ENCODE results near the gene LAIR1. TPM values are rescaled to one million over a fixed set of nuclear protein-coding genes. Genes with fewer than 3 reads are reported as not detected.
A peak's percentile ranks its signal among the peaks of the same experiment; 100 is the strongest.
"Not testable (repeated sequence)": the region's sequence is repeated elsewhere in the genome, so short reads cannot be mapped to it uniquely, and the experiment has no call there.

LAIR1 gene
- total RNA-seq, 1 experiment from 2014 or later = not detected

DNA sequence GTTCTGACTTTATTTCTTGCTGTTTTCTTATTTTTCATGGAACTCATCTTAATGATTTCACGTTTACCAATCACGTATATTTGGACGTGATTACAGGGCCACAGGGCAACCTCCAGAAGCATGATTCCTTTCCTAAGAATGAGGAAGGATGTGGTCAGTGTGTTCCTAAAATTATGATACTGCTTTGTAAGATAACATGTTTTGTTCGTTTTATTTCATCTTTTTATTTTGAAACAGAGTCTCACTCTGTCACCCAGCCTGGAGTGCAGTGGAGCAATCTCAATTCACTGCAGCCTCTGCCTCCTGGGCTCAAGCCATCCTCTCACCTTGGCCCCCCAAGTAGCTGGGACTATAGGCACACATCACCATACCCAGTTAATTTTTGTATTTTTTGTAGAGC lies 24.8 kb upstream of the LAIR1 start:
- Histone ChIP-seq H3K4me3 (no peak overlapping the region), H3K27ac (no peak overlapping the region), H3K36me3 (no peaks in the 10 kb centered on the region), H3K27me3 (peaks cover 11% of the 10 kb centered on the region), H3K9me3 (replicated peaks) (no peaks in the 10 kb centered on the region), H3K4me1 (no peaks in the 10 kb centered on the region; the same call in 1 of the 2 replicates)
- DNase-seq = no peak

DNA sequence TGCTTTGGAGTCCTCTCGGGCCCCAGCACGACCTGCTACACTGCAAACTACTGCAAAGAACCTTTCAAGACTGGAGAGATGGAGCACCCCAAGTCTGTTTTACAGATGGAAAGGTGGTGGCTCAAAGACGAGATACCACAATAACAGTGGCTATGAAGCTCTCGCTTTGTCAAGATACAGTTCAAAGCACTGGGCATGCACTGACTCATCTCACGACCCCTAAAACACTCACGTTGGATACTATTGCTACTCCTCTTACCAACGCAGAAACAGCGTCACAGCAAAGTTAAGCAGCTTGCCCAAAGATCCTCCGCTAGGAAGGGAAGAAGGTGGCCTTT lies 24.0 kb upstream of the LAIR1 start:
- peaks cover 11% of the 10 kb centered on the region for H3K27me3 ChIP-seq
- H3K36me3 ChIP-seq = no peaks in the 10 kb centered on the region
- no peak overlapping the region for H3K4me3 ChIP-seq
- no peaks in the 10 kb centered on the region; the same call in 1 of the 2 replicates for H3K4me1 ChIP-seq
- no peaks in the 10 kb centered on the region for H3K9me3 ChIP-seq (replicated peaks)
- no peak overlapping the region for H3K27ac ChIP-seq
- DNase-seq = no peak

DNA sequence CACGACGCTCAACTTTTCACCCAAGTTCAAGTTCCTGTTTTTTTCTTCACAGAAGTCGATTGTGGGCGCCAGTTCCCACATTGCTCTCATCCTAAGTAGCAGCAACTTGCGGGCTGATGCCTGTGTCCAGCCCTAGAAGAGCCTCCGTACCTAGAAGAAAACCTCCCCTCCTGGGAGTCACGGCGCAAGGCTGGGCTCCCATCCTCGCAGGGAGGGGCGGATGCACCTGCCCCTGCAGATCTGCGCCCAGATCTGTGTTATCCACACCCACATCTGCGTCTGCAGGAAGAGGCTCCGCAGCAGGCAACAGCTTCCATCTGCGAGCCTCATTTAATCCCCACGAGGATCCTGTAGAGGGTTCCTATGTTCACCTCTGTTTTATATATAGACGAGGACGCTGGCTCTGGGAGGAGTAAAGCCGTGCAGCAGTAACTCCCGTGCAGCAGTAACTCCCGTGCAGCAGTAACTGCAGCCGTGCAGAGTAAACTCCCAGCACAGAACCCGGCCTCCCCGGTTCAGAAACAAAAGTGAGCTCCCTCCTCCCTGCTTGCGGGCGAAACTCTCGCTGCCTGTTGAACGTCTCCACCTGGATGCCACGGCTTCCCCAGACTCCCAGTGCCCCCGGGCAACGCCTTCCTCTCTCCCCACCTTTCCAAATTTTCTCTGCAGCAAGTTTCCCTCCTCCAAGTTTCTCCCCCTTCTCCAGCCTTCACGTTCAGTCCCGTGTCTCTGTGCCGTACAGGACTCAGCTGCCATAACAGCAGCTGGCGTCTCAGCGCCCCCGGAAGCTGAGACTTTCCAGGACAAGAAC lies 23.5 kb upstream of the LAIR1 start:
- Histone ChIP-seq H3K36me3 (no peaks in the 10 kb centered on the region), H3K9me3 (replicated peaks) (no peaks in the 10 kb centered on the region), H3K27me3 (peaks cover 11% of the 10 kb centered on the region), H3K4me3 (no peak overlapping the region), H3K4me1 (no peaks in the 10 kb centered on the region; the same call in 1 of the 2 replicates), H3K27ac (no peak overlapping the region)
- DNase-seq = peak; percentile 11 to 35

DNA sequence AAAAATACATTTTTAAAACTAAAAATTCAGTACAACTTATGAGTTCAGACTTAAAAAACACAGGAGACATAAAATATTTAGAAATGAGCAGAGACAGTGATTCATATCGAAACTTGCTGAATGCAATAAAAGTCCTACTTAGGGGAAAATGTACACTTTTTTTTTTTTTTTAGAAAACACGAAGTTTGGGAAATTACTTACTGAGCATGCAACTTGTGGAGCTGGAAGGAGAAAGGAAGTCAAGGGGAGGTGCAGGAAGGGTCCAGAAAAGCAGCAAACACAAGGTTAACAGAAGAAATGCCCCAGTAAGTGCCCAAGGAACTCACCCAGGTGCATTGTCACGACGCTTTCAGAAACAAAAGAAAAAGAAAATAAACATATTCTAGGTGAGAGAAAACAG lies 18.6 kb upstream of the LAIR1 start:
- Histone ChIP-seq H3K9me3 (replicated peaks) (no peaks in the 10 kb centered on the region), H3K27me3 (no peaks in the 10 kb centered on the region; the same call in 1 of the 2 replicates), H3K27ac (no peak overlapping the region), H3K4me1 (no peaks in the 10 kb centered on the region), H3K36me3 (no peaks in the 10 kb centered on the region), H3K4me3 (no peak overlapping the region)
- no peak for DNase-seq

DNA sequence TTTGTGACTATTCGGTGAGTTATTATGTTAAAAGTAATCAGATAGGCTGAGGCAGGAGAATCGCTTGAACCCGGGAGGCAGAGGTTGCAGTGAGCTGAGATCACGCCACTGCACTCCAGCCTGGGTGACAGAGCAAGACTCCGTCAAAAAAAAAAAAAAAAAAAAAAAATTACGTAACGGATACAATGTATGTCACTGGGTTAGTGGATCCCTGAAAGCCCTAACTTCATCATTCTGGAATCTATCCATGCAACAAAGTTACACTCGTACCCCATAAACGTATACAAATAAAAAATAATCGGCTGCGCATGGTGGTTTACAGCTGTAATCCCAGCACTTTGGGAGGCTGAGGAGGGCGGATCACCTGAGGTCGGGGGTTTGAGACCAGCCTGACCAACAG lies 17.3 kb upstream of the LAIR1 start:
- not testable (repeated sequence) for H3K4me3 ChIP-seq, H3K27me3 ChIP-seq

DNA sequence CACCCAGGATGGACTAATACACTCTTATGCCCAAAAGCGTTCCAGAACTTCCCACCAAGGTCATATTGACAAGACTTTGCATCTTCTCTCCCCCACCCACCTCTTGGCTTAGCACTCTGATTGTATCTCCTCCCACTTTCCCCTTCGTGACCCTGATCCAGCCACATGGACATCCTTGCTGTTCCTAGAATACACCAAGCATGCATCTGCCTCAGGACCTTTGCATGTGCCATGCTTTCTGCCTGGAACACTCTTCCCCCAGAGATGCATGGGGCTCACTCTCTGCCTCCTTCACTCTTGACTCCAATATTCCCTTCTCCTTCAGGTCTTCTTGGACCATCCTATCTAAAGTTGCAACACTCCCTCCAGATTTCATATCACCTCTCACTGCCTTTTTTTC lies 16.2 kb upstream of the LAIR1 start:
- no peaks in the 10 kb centered on the region for H3K36me3 ChIP-seq
- no peaks in the 10 kb centered on the region for H3K27me3 ChIP-seq
- H3K9me3 ChIP-seq (replicated peaks) = no peaks in the 10 kb centered on the region
- no peak for DNase-seq
- no peak overlapping the region for H3K27ac ChIP-seq
- no peak overlapping the region for H3K4me3 ChIP-seq
- no peaks in the 10 kb centered on the region for H3K4me1 ChIP-seq

More for the DNA sequence above, 17.3 kb upstream of the LAIR1 start:
- not testable (repeated sequence) for H3K27ac ChIP-seq; DNase-seq; H3K4me1 ChIP-seq; H3K9me3 ChIP-seq (replicated peaks); H3K36me3 ChIP-seq

DNA sequence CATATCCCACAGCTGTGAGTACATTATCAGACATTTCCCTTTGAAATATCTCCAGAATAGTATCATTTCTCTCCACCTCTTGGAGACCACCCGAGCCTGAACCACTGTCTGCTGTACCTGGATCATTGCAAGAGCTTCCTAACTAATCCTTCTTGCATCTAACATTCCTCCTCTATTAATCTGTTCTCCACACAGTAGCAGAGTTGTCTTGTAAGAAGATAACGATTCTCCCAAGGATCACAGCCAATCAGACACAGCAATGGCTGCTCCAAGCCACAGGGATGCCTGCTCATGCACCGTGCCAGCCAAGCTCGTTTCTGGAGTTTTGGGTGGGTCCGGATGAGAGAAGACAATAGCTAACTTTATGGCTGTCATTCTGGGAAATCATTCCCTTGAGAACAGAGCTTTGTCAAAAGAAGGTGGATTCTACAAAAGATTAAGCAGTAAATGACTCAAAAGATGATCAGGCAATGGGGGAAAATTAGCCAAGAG lies 14.5 kb upstream of the LAIR1 start:
- Histone ChIP-seq H3K36me3 (no peaks in the 10 kb centered on the region), H3K4me3 (no peak overlapping the region), H3K4me1 (no peaks in the 10 kb centered on the region), H3K9me3 (replicated peaks) (no peaks in the 10 kb centered on the region), H3K27me3 (no peaks in the 10 kb centered on the region), H3K27ac (no peak overlapping the region)
- no peak for DNase-seq

DNA sequence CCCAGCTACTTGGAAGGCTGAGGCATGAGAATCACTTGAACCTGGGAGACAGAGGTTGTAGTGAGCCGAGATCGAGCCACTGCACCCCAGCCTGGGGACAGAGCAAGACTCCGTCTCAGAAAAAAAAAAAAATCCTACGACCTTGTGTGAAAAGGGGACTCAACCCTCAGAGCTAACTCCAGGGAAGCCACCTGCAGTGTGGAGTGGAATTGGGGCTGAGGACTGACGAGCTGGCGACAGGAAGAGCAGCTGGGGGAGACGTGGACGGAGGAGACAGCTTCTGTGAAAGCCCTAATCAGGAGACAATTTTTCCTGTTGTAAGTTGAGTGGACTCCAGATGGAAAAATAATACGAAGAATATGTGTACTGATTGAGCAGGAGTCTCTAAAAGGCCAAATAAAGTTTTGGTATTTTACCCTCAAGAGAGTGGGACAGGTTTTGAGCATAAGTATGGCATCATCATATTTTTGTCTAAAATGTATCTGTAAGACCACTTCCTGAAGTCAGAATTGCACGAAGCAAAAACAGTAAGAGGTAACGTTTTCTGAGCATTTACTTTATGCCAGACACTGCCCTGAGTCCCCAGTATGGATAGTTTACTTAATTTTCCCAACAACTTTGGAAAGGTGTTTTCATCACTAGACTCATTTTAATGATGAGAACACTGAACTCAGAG lies 12.0 kb upstream of the LAIR1 start:
- no peaks in the 10 kb centered on the region for H3K27me3 ChIP-seq
- DNase-seq = no peak
- no peaks in the 10 kb centered on the region for H3K36me3 ChIP-seq
- H3K4me1 ChIP-seq = no peaks in the 10 kb centered on the region
- H3K27ac ChIP-seq = no peak overlapping the region
- H3K4me3 ChIP-seq = no peak overlapping the region
- H3K9me3 ChIP-seq (replicated peaks) = no peaks in the 10 kb centered on the region

DNA sequence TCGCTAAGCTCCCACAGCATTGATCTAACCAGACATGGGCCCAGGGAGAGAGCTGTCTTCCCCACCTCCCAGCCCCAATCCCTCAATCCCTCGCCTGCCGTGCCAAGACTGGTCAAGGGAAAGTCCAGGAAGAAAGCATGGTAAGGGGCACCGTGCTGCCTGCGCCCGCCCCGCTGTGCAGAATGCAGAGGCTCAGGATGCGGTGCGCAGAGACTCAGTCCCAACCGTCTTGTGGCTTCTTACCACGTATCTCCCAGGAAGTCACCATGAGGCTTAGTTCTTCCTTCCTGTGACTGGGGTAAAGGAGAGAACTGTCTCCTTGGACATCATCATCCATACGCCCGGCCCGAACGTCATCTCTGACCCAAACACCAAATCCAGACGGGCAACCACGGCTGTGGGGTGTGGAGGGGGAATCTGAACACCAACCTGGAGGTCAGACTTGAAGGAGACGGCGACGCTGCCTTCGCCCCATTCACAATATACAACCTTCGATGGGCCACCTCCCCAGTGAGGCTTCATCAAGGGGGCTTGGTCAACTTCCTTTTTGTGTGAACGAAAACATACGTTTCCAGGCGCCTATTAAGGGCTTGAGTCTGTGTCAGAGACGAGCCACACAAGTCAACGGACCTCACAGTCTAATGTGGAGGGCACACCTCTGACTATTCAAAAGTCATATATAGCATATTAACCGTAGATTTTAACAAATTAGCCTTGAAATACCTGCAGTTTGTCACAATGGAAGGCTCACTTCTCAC lies 10.6 kb upstream of the LAIR1 start:
- H3K36me3 ChIP-seq; DNase-seq; H3K4me3 ChIP-seq; H3K27me3 ChIP-seq; H3K4me1 ChIP-seq; H3K9me3 ChIP-seq (replicated peaks); H3K27ac ChIP-seq: not testable (repeated sequence)

DNA sequence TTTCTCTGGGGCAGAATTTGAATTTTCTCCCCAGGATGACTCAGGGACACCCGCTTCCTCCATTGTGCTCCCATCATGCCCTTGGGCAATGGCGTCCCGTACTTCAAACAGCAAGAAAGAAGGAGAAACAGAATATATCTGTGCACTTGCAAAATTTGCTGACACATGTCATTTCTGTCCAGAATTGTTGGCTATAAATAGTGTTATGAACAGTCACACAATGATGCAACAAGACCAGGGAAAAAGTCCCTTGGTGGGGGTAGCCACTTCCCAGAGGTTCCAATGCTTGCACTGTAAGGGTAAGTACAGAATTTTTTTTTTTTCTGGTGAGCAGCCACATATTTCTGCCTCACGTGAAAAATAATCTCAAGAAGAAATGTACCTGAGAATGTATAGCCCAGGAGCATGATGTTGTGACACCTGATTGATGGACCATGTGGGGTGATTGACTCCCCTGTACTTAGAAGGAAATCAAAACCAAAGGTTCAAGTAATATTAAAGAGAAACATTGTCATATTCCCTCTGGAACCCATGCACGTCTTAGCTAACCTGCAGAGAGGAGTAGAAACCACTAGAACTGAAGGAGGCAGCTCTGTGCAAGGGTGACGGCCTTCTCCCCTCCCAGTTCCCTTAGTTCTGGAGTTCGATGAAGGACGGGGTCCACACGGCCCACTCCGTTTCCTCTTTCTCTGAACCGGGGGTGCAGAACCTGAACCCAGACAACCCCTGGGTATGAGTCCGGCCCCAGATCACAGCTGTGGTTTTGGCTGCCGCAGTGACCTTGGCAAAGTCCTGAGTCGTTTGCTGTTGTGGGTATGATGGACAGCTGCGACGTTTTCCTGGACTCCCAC lies 9.3 kb upstream of the LAIR1 start:
- no peak overlapping the region for H3K4me3 ChIP-seq
- DNase-seq = no peak
- no peaks in the 10 kb centered on the region; the same call in 1 of the 2 replicates for H3K27me3 ChIP-seq
- no peak overlapping the region for H3K27ac ChIP-seq
- H3K9me3 ChIP-seq (replicated peaks) = no peaks in the 10 kb centered on the region
- H3K4me1 ChIP-seq = no peaks in the 10 kb centered on the region
- no peaks in the 10 kb centered on the region for H3K36me3 ChIP-seq

DNA sequence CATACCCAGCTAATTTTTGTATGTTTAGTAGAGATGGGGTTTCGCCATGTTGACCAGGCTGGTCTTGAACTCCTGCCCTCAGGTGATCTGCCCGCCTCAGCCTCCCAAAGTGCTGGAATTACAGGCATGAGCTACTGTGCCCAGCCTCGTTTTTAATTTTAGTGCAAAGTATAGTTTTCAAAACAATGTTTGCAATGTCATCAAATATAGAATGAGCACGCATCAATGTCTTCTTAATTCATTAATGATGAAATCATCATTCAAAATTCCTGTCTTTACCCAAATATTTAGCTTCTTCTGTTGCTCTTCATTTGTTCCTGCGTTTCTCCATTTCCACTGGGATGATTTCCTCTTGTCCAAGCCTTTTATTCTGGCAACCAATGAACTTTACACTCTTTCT lies 6.7 kb upstream of the LAIR1 start:
- not testable (repeated sequence) for H3K4me1 ChIP-seq; H3K27ac ChIP-seq; H3K36me3 ChIP-seq; H3K9me3 ChIP-seq (replicated peaks); H3K27me3 ChIP-seq; DNase-seq; H3K4me3 ChIP-seq

DNA sequence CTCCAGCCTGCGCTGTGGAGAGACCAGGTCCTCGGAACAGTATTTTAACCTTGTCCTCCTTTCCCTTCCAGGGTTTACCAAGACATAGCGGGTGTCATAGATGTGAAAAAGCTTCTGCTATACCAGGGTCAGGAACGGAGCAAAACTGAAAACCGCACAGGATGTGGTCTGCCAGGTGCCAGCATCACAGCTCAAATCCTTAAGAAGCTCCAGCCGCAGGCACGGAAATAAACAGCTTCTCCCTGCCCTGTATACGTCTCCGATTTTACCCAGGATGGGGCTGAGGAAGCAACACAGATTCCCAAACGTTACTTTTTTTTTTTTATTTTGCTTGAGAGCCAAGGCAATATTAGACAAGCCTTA lies 5.7 kb upstream of the LAIR1 start:
- H3K9me3 ChIP-seq (replicated peaks); H3K27ac ChIP-seq; DNase-seq; H3K27me3 ChIP-seq; H3K36me3 ChIP-seq; H3K4me1 ChIP-seq; H3K4me3 ChIP-seq: not testable (repeated sequence)

DNA sequence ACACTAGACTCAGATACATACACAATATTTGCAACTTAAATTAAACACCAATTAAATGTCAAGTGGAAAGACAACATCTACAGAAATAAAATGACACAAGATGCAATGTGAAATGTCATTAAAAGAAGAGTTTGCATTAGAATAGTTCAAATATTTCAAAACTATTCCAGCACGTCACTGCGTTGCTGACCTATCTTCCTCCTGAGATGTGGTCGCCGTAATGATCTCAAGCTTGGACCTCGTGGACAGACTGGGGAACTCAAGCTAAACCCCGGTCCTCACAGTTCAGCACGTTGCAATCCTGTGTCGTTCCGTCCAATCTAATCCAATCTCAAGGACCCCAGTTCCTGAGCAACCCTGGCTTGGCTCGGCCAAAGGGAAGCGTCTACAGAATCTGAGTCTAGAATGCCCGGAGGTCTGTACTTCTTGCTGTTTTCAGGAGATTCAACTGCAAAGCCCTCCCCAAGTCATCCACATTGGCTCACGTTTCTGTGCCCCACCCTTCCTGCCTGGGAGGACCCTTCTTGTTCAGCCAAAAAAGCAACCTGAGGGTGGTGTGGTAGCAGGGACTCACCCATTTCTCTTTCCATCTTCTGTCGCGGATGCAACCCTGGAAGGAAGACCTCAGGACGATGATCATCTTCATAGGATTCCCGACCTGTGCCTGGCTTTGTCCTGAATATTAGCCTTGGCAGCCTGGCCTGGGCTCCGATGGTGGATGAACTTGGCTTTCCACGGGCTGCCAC lies 5.1 kb upstream of the LAIR1 start:
- not testable (repeated sequence) for DNase-seq, H3K27ac ChIP-seq

More for the DNA sequence above, 5.1 kb upstream of the LAIR1 start:
- not testable (repeated sequence) for H3K27me3 ChIP-seq; H3K36me3 ChIP-seq; H3K4me1 ChIP-seq; H3K9me3 ChIP-seq (replicated peaks); H3K4me3 ChIP-seq

All from SJCRH30 (cell line).